ENCODE measurements around the gene HMOX1.

DNA sequence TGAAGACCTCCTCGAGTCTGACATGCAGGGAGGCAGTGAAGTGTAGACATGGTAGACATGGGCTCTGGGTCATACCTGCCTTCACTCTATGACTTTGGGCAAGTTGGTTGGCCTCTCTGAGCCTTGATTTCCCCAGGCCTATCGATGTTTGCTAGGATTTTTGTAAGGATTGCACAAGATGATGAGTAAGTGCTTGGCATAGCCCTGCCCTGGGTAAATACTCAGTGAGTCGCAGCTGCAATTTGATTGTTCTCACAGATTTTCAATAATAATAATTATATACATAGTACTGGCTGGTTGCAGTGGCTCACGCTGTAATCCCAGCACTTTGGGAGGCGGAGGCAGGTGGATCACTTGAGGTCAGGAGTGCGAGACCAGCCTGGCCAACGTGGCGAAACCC, 37.2 kb downstream of the HMOX1 start:
- TF ChIP-seq, protein P1, sequence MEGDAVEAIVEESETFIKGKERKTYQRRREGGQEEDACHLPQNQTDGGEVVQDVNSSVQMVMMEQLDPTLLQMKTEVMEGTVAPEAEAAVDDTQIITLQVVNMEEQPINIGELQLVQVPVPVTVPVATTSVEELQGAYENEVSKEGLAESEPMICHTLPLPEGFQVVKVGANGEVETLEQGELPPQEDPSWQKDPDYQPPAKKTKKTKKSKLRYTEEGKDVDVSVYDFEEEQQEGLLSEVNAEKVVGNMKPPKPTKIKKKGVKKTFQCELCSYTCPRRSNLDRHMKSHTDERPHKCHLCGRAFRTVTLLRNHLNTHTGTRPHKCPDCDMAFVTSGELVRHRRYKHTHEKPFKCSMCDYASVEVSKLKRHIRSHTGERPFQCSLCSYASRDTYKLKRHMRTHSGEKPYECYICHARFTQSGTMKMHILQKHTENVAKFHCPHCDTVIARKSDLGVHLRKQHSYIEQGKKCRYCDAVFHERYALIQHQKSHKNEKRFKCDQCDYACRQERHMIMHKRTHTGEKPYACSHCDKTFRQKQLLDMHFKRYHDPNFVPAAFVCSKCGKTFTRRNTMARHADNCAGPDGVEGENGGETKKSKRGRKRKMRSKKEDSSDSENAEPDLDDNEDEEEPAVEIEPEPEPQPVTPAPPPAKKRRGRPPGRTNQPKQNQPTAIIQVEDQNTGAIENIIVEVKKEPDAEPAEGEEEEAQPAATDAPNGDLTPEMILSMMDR (IDR thresholded peaks at IDR 0.05) = no peak
- no peak for TF ChIP-seq POLR2A (IDR thresholded peaks at IDR 0.05)

Data from vagina (tissue), 2 donors.